ENCODE results near the gene ST6GAL1. TPM values are rescaled to one million over a fixed set of nuclear protein-coding genes. Genes with fewer than 3 reads are reported as not detected.

Gene ST6GAL1
- total and polyA plus RNA-seq, 10 of the 15 experiments (the other 5 are each of a cell fraction or from before 2014, with no cell fraction given) = 74.2 to 248 (median 149) TPM

- H3K36me3 ChIP-seq (ENCODE audit: control insufficient read depth in 2 of 2, insufficient read depth in 2 of 2, low read length in 1 of 2) = peaks cover 29 to 54% of the 10 kb centered on the region in 2 experiments
- CTCF ChIA-PET = interaction anchor here (0.7 to 4.8 kb wide), 7 partner anchors 14 to 197 kb away, joined by 3 to 23 read pairs (median 5); no protein-coding TSS in a partner anchor
- POLR2A ChIA-PET = interaction anchor here (1.1 to 8.0 kb wide), 2 partner anchors 17 to 94 kb away, joined by 3 to 120 read pairs; no protein-coding TSS in a partner anchor
- 98% methylated on average over 2 of the region's 2 CpGs for WGBS (ENCODE audit: insufficient coverage, insufficient replicate concordance, low lambda C conversion rate, missing lambda C conversion rate)
- SMC1A ChIA-PET (ENCODE audit: uncharacterized antibody, unreplicated experiment) = interaction anchor here (0.7 to 12.6 kb wide), 10 partner anchors 17 to 197 kb away, joined by 3 to 213 read pairs (median 4); no protein-coding TSS in a partner anchor
- no peak for DNase-seq (ENCODE audit: low read depth, low spot score)
- in situ Hi-C loops (cut with MboI) (no loop called here), intact Hi-C loops (cut with micrococcal nuclease; ENCODE audit: unreplicated experiment) (no loop called here)
- peaks cover 87% of the 10 kb centered on the region for H3K79me2 ChIP-seq (ENCODE audit: control insufficient read depth, insufficient read depth, low read length)
- H3K4me3 ChIP-seq = no peak overlapping the region
- TF ChIP-seq ZNF384 (IDR thresholded peaks at IDR 0.05; ENCODE audit: borderline replicate concordance, low read depth, low read length) (no peak), ZNF207 (IDR thresholded peaks at IDR 0.05; ENCODE audit: borderline replicate concordance) (no peak), ATF7 (IDR thresholded peaks at IDR 0.05; ENCODE audit: low read depth) (no peak), TCF3 (IDR thresholded peaks at IDR 0.05; ENCODE audit: borderline replicate concordance, insufficient read depth, low read depth, low read length) (no peak), STAT3 (IDR thresholded peaks at IDR 0.05; ENCODE audit: low read depth, low read length) (no peak), ZNF592 (IDR thresholded peaks at IDR 0.05) (no peak), WRNIP1 (IDR thresholded peaks at IDR 0.05; ENCODE audit: borderline replicate concordance, low read depth, low read length) (no peak), SUZ12 (IDR thresholded peaks at IDR 0.05; ENCODE audit: unreplicated experiment) (no peak), SMAD1 (IDR thresholded peaks at IDR 0.05; ENCODE audit: low read depth, partially characterized antibody) (no peak), CTCF (IDR thresholded peaks at IDR 0.05 in 2 of 3, conservative IDR thresholded peaks at IDR 0.05 in 1 of 3; ENCODE audit: control insufficient read depth in 2 of 3, extremely low read depth in 1 of 3, insufficient read depth in 1 of 3, low read depth in 3 of 3, low read length in 3 of 3) (no peak), JUNB (IDR thresholded peaks at IDR 0.05) (no peak), HSF1 (IDR thresholded peaks at IDR 0.05; ENCODE audit: low read depth, low read length) (no peak), ZNF622 (IDR thresholded peaks at IDR 0.05) (no peak), BRCA1 (IDR thresholded peaks at IDR 0.05; ENCODE audit: low read depth, low read length) (no peak), ZNF274 (IDR thresholded peaks at IDR 0.05; ENCODE audit: insufficient read depth, insufficient read length) (no peak), YBX1 (IDR thresholded peaks at IDR 0.05) (no peak), TBL1XR1 (IDR thresholded peaks at IDR 0.05; ENCODE audit: low read depth, low read length) (no peak)
- H3K27me3 ChIP-seq (replicated peaks in 1 of 2; ENCODE audit: control insufficient read depth in 2 of 2, insufficient read depth in 2 of 2, low read length in 1 of 2) = no peaks in the 10 kb centered on the region
- no peak overlapping the region for H2AFZ ChIP-seq (ENCODE audit: control insufficient read depth, low read depth, low read length)
- H4K20me1 ChIP-seq (ENCODE audit: control insufficient read depth, insufficient read depth) = 0 out of 2 replicates have a peak, but pooled peaks cover 3% of the 10 kb centered on the region
- peak overlapping the region; percentile 22; the same call in 1 of the 2 replicates for H3K4me2 ChIP-seq (ENCODE audit: control insufficient read depth, insufficient read depth)
- peaks cover 2% of the 10 kb centered on the region; the same call in 2 of the 3 replicates for H3K9me3 ChIP-seq (replicated peaks; ENCODE audit: control insufficient read depth, insufficient read depth, low read length)
- FAIRE-seq = no peak
- RAD21 ChIA-PET (ENCODE audit: unreplicated experiment) = interaction anchor here (0.9 to 4.5 kb wide), 5 partner anchors 14 to 33 kb away, joined by 3 to 46 read pairs (median 10); no protein-coding TSS in a partner anchor
- no peak overlapping the region; the same call in 1 of the 2 replicates for H3K27ac ChIP-seq (ENCODE audit: control insufficient read depth, insufficient read depth)
- H3K9ac ChIP-seq (ENCODE audit: control insufficient read depth, insufficient read depth, low read length) = no peak overlapping the region
- TSS peak; percentile 3 for BruUV-seq (replicated peaks)
- H3K4me1 ChIP-seq (ENCODE audit: control insufficient read depth, insufficient read depth, low read length) = peaks cover 32% of the 10 kb centered on the region
- ATAC-seq = no peak
These were observed 115.7 kb downstream of the ST6GAL1 start for GRCh38 chr3:187046033-187046432.

Measured in GM12878 (cell line).